WTC11 (cell line): ENCODE measurements around the gene RGS9. TPM values are rescaled to one million over a fixed set of nuclear protein-coding genes. Genes with fewer than 3 reads are reported as not detected.

ENCODE experiments used
- ATAC-seq: fragments of 200-7000 bp; cut with Tn5 transposase; 2 replicates; pipeline ENCODE4 v1.10.0; 2021; ENCODE audit warnings: mild to moderate bottlenecking, moderate library complexity
- CTCF ChIA-PET: fragments of 300-600 bp; sonication (Branson Sonifier 250); formaldehyde crosslinking; loops from one replicate; lab custom pipeline; 2021; ENCODE audit warnings: antibody characterized with exemption; lab: Charles Lee
- POLR2A ChIA-PET: fragments of 350-600 bp; sonication (Branson Sonifier 250); formaldehyde crosslinking; loops from one replicate; lab custom pipeline; 2021; ENCODE audit warnings: antibody characterized with exemption; lab: Charles Lee
- DNase-seq: peaks from one replicate; pipeline ENCODE4 v3.0.0; 2021; ENCODE audit warnings: low spot score
- H3K27ac Mint-ChIP-seq: 2 replicates; pipeline ENCODE4 v1.8.0; 2021; ENCODE audit warnings: mixed read lengths
- H3K27me3 Mint-ChIP-seq: 2 replicates; pipeline ENCODE4 v1.8.0; 2021; ENCODE audit warnings: low read depth, mild to moderate bottlenecking, moderate library complexity, mixed read lengths
- H3K36me3 Mint-ChIP-seq: 2 replicates; pipeline ENCODE4 v1.8.0; 2021; ENCODE audit warnings: mixed read lengths
- H3K4me1 Mint-ChIP-seq: 2 replicates; pipeline ENCODE4 v1.8.0; 2022; ENCODE audit warnings: mixed read lengths
- H3K4me3 Mint-ChIP-seq: 2 replicates; pipeline ENCODE4 v1.8.0; 2021; ENCODE audit warnings: mild to moderate bottlenecking, moderate library complexity, mixed read lengths
- H3K9me3 Mint-ChIP-seq: 2 replicates; pipeline ENCODE4 v1.8.0; 2021; ENCODE audit warnings: mixed read lengths
- ARID4B ChIP-seq: sonication (generic); formaldehyde crosslinking; IDR thresholded peaks from 2 replicates; pipeline ENCODE4 v1.8.0; 2023; ENCODE audit warnings: missing genetic modification reagents, mild to moderate bottlenecking, borderline replicate concordance
- CBFB ChIP-seq: sonication (generic); formaldehyde crosslinking; IDR thresholded peaks from 2 replicates; pipeline ENCODE4 v1.8.1; 2022; ENCODE audit warnings: mild to moderate bottlenecking, low read depth, missing genetic modification reagents
- CREM ChIP-seq: sonication (generic); formaldehyde crosslinking; IDR thresholded peaks from 2 replicates; pipeline ENCODE4 v1.8.1; 2022; ENCODE audit warnings: mild to moderate bottlenecking, missing genetic modification reagents, moderate library complexity
- E2F1 ChIP-seq: sonication (generic); formaldehyde crosslinking; IDR thresholded peaks from 2 replicates; pipeline ENCODE4 v1.8.0; 2022; ENCODE audit warnings: mild to moderate bottlenecking, missing genetic modification reagents
- E2F4 ChIP-seq: sonication (generic); formaldehyde crosslinking; IDR thresholded peaks from 2 replicates; pipeline ENCODE4 v1.8.1; 2022; ENCODE audit warnings: low read depth, mild to moderate bottlenecking, moderate library complexity, missing genetic modification reagents, borderline replicate concordance
- ERG ChIP-seq: fragments of 250-450 bp; sonication (Bioruptor Pico); IDR thresholded peaks from 2 replicates; pipeline ENCODE4 v1.8.0; 2021; ENCODE audit warnings: mild to moderate bottlenecking
- KAT7 ChIP-seq: sonication (generic); formaldehyde crosslinking; IDR thresholded peaks from 2 replicates; pipeline ENCODE4 v1.8.1; 2023; ENCODE audit warnings: missing genetic modification reagents, mild to moderate bottlenecking, borderline replicate concordance
- MXD4 ChIP-seq: fragments of 250-450 bp; sonication (Bioruptor Pico); IDR thresholded peaks from 2 replicates; pipeline ENCODE4 v1.8.0; 2021; ENCODE audit warnings: mild to moderate bottlenecking, moderate library complexity, borderline replicate concordance
- SP1 ChIP-seq: sonication (generic); formaldehyde crosslinking; conservative IDR thresholded peaks from 2 replicates; pipeline ENCODE4 v1.8.1; 2022; ENCODE audit warnings: missing genetic modification reagents
- STAT6 ChIP-seq: sonication (generic); formaldehyde crosslinking; conservative IDR thresholded peaks from 2 replicates; pipeline ENCODE4 v1.8.1; 2023; ENCODE audit warnings: mild to moderate bottlenecking, low read depth, missing genetic modification reagents, moderate library complexity
- ZBTB43 ChIP-seq: sonication (generic); formaldehyde crosslinking; IDR thresholded peaks from 2 replicates; pipeline ENCODE4 v1.8.1; 2023; ENCODE audit warnings: mild to moderate bottlenecking, missing genetic modification reagents
- ZNF121 ChIP-seq: sonication (generic); formaldehyde crosslinking; IDR thresholded peaks from 2 replicates; pipeline ENCODE4 v1.8.0; 2023; ENCODE audit warnings: missing genetic modification reagents
- ZNF281 ChIP-seq: sonication (generic); formaldehyde crosslinking; IDR thresholded peaks from 2 replicates; pipeline ENCODE4 v1.8.0; 2023; ENCODE audit warnings: mild to moderate bottlenecking, missing genetic modification reagents
- ZNF416 ChIP-seq: fragments of 250-450 bp; sonication (Bioruptor Pico); IDR thresholded peaks from 2 replicates; pipeline ENCODE4 v1.9.0; 2021; ENCODE audit warnings: mild to moderate bottlenecking, inconsistent platforms
- total RNA-seq: library from RNA; stranded (reverse); gene quantifications from 3 replicates; pipeline ENCODE4 v1.2.3, GENCODE V29; 2021

Gene RGS9
- total RNA-seq, 1 experiment from 2014 or later: 11.3 TPM

- TF ChIP-seq E2F4 (CRISPR knock-in tag): no peak
- TF ChIP-seq, all 79 proteins: peak for 0
These were observed 58.5 kb downstream of the RGS9 start (continued) for GRCh38 chr17:65195716-65196115.

- TF ChIP-seq ZNF416 (CRISPR knock-in tag): no peak
- TF ChIP-seq SP1: no peak
- no peak for TF ChIP-seq CBFB
- TF ChIP-seq E2F1: no peak
- TF ChIP-seq ZBTB43: no peak
- no peak for TF ChIP-seq ZNF281
- no peak for TF ChIP-seq STAT6 (CRISPR knock-in tag)
- no peak for TF ChIP-seq ERG (CRISPR knock-in tag)
- TF ChIP-seq MXD4: no peak
- TF ChIP-seq CREM (CRISPR knock-in tag): no peak
- Mint-ChIP-seq H3K4me3 (no peak overlapping the region), H3K36me3 (no peaks in the 10 kb centered on the region), H3K27me3 (no peaks in the 10 kb centered on the region), H3K9me3 (no peaks in the 10 kb centered on the region), H3K4me1 (peaks cover 9% of the 10 kb centered on the region), H3K27ac (no peak overlapping the region)
- no peak for ATAC-seq
- DNase-seq: no peak
- ChIA-PET POLR2A (no interaction called here), CTCF (interaction anchor here (0.8 to 2.2 kb wide), 3 partner anchors 57 to 96 kb away, joined by 3 to 10 read pairs (median 7); partner anchors contain the start of gene RGS9)
These were observed 59.4 kb downstream of the RGS9 start for GRCh38 chr17:65196617-65197016.

GRCh38 chr17:65197201-65197600 lies 60.0 kb downstream of the RGS9 start:
- CTCF ChIA-PET: interaction anchor here (0.8 to 2.2 kb wide), 4 partner anchors 42 to 97 kb away, joined by 3 to 10 read pairs (median 7); partner anchors contain the start of gene RGS9
- DNase-seq (no peak), ATAC-seq (no peak)
- no peaks in the 10 kb centered on the region for H3K9me3 Mint-ChIP-seq
- H3K27ac Mint-ChIP-seq: no peak overlapping the region
- H3K27me3 Mint-ChIP-seq: no peaks in the 10 kb centered on the region
- POLR2A ChIA-PET: no interaction called here
- H3K4me1 Mint-ChIP-seq: peaks cover 3% of the 10 kb centered on the region
- H3K4me3 Mint-ChIP-seq: no peak overlapping the region
- H3K36me3 Mint-ChIP-seq: no peaks in the 10 kb centered on the region
- TF ChIP-seq KAT7 (CRISPR knock-in tag) (no peak), ARID4B (CRISPR knock-in tag) (no peak), SP1 (no peak), ZNF121 (no peak)
